Activated CD8-positive, alpha-beta memory T cell treated with anti-CD3 and anti-CD28 coated beads, Interleukin-2, amount 10 ng/mL, durations not matched to agents 7 days and 5 days (primary cell): ENCODE measurements around the gene MDFI. TPM values are rescaled to one million over a fixed set of nuclear protein-coding genes. Genes with fewer than 3 reads are reported as not detected.

Experiments
- ATAC-seq: fragments of 150-1000 bp; cut with Tn5 transposase; one replicate; pipeline ENCODE4 v1.10.0; 2021; ENCODE audit warnings: moderate library complexity
- CTCF ChIA-PET: fragments of 350-600 bp; sonication (Branson Sonifier 250); formaldehyde crosslinking; loops from one replicate; lab custom pipeline; 2021; ENCODE audit warnings: antibody characterized with exemption; lab: Charles Lee
- DNase-seq: peaks from one replicate; pipeline ENCODE4 v3.0.0-alpha.2; 2020
- H3K27ac Mint-ChIP-seq: one replicate; pipeline ENCODE4 v1.8.0; 2021; ENCODE audit warnings: mild to moderate bottlenecking, mixed read lengths
- H3K27me3 Mint-ChIP-seq: one replicate; pipeline ENCODE4 v1.8.0; 2021; ENCODE audit warnings: mixed read lengths
- H3K36me3 Mint-ChIP-seq: one replicate; pipeline ENCODE4 v1.8.0; 2021; ENCODE audit warnings: mild to moderate bottlenecking, mixed read lengths
- H3K4me1 Mint-ChIP-seq: one replicate; pipeline ENCODE4 v1.8.0; 2021; ENCODE audit warnings: mixed read lengths
- H3K4me3 Mint-ChIP-seq: one replicate; pipeline ENCODE4 v1.8.0; 2021; ENCODE audit warnings: mild to moderate bottlenecking, moderate library complexity, mixed read lengths
- H3K9me3 Mint-ChIP-seq: one replicate; pipeline ENCODE4 v1.8.0; 2022; ENCODE audit warnings: low read depth, mixed read lengths
- microRNA-seq: library from miRNA; unstranded; fragments of <30 nt; microRNA quantifications from one replicate; pipeline ENCODE4 v1.2.0, GENCODE V29; 2022
- total RNA-seq, 2 experiments: library from RNA; stranded (reverse); gene quantifications; one replicate each; pipeline ENCODE4 v1.2.3, GENCODE V29; 2021

MDFI gene
- total RNA-seq, 2 experiments from 2014 or later: not detected

DNA sequence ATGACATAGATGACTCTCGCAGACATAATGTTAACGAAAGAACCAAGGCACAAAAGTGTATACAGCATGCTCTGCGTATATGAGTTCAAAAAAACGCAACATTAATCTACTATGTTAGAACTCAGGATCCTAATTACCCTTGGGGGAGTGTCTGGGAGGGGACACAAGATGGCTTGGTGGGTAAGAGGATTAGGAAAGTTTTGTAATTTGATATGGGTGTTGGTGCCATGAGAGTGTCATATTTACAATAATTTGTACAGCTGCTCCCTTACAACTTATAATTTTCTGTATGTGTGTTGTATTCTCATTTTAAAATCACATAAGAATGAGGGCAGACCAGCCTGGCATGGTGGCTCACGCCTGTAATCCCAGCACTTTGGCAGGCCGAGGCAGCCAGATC, 58.5 kb downstream of the MDFI start:
- no peak for ATAC-seq
- no peaks in the 10 kb centered on the region for H3K4me1 Mint-ChIP-seq
- H3K4me3 Mint-ChIP-seq: no peak overlapping the region
- H3K27me3 Mint-ChIP-seq: no peaks in the 10 kb centered on the region
- no peak overlapping the region for H3K27ac Mint-ChIP-seq
- H3K9me3 Mint-ChIP-seq: no peaks in the 10 kb centered on the region
- CTCF ChIA-PET: no interaction called here
- DNase-seq: no peak
- no peaks in the 10 kb centered on the region for H3K36me3 Mint-ChIP-seq

DNA sequence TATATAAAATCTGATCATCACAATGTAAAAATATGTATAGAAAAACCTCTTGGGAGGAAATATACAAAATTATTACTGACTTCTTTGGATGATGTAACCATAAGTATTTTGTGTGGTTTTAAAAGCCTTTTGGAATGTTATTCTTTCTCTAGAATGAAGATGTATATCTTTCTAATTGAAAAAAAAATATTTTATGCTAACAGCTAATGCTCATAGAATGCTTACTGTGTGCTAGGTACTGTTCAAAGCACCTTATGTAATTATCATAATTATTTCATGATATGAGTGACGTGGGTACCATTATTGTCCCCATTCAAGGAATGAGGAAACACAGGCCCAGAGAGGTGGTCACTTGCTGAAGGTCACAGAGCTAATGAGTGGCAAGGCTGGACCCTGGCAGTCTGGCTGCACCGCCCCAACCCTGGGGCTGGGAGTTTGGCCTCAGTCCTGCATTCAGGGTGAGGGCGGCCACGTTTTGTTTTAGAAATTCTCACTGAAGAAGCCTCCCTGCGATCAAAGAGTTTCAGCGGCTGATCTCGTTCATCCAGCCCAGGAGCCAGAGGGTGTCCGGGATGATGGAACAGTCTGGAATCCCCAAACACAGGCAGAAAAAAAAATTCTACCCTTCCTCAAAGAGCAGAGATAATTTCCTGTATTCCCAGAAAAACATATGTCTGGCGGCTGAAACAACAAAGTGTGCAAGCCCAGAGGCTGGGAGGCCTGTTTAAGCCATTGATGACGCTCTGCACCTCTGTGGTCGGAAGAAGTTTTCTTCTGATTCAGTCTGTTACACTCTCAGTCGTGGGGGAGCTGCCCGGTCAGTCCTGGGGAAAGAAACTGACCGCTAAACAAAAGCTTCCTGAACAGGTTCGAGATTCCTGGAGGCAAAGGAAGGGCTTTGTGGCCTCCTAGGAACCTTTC, 59.9 kb downstream of the MDFI start:
- no peak overlapping the region for H3K27ac Mint-ChIP-seq
- H3K27me3 Mint-ChIP-seq: no peaks in the 10 kb centered on the region
- ATAC-seq (no peak), DNase-seq (no peak)
- no peak overlapping the region for H3K4me3 Mint-ChIP-seq
- CTCF ChIA-PET: no interaction called here
- no peaks in the 10 kb centered on the region for H3K9me3 Mint-ChIP-seq
- no peaks in the 10 kb centered on the region for H3K4me1 Mint-ChIP-seq
- H3K36me3 Mint-ChIP-seq: no peaks in the 10 kb centered on the region

DNA sequence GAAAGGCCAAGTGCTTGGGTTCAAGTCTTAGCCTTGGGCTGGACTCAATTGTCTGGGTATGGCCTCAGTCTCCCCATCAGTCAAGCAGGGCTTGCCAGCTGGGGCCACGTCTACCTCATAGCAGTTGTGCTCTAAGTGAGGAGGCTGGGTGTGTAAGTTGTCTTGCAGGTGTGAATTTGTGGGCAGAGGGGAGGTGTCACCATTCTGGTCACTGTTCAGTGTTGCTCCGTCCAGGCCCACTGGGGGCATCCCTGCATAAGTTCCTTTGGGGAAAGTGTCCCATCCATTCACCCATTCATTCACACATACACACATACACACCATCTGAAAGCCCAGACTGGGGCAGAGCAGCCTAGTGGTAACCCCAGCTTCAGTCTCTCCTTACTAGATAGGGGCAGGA, 60.8 kb downstream of the MDFI start:
- DNase-seq (no peak), ATAC-seq (no peak)
- Mint-ChIP-seq H3K36me3 (no peaks in the 10 kb centered on the region), H3K27me3 (no peaks in the 10 kb centered on the region), H3K9me3 (no peaks in the 10 kb centered on the region), H3K4me1 (no peaks in the 10 kb centered on the region), H3K27ac (no peak overlapping the region), H3K4me3 (no peak overlapping the region)
- CTCF ChIA-PET: interaction anchor here (1.3 kb wide), 1 partner anchor 17 kb away, joined by 3 read pairs; no protein-coding TSS in a partner anchor

DNA sequence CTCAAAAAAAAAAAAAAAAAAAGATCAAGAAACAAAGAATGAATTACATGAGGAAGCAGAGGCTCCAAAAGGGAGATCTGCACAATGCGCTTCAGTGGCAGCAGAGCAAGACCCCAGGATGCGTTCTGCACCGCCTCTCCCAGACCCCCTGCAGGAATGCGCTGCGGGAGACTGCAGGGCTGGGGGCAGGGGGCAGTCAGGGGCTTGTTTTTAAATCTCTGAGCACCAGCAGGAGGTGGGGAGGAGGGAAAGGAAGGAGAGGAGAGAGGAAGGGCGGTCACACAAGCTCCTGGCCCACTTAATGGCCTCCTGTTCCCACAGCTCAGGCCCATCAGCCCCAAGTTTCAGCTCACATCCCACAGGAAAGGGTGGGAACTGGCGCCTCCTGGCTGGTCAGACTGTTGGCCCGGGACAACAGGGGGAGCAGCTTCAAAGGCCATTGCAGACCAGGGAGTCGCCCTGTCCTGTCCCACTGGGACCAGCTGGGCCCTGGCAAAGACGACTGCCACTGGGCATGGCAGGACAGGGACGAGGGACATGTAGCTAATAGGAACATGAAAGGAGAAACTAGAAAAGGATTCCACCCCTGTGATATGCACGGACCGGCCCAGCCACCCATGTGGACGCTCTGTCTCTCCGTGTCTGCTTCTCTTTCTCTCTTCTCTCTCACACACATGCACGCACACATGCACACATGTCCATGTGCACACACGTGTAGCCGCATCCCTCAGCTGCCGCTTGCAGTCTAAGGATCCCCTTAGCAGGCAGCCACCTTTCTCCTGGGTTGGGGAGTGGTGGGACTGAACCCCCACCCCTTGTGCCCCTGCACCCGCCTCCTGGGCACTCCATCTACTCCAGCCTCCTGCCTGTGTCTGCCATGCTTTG, 62.4 kb downstream of the MDFI start:
- H3K27me3 Mint-ChIP-seq: no peaks in the 10 kb centered on the region
- CTCF ChIA-PET: interaction anchor here (1.1 to 1.2 kb wide), 2 partner anchors 12 to 16 kb away, joined by 3 read pairs; no protein-coding TSS in a partner anchor

DNA sequence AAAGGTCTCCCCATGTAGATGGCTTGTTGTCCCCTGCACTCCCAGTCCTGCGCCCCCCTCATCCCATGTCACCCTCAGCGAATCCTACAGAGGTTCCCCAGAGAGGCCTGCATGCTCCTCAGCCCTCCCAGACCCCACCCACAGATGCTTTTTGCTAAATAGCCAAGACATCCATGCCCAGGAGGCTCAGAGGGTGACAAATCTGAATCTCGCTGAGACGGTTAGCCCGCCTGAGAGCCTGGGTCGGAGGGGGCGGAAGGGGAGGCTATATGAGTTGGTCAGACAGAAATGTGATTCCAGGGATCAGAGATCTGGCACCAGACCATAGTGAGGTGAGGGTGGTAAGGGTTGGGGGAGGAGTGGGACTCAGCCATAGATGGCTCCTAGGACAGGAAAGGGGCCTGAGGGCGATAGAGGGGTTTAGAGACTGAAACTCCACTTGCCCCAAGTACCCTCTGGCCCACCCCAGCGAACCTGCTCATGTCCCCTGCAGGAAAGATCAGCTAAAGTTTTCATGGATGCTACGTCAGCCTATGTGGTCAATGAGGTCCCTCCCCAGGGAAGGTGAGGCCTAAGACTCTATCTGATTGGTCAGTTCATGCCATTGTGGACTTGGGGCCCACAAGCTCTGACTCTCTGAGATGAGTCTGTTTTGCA, 63.9 kb downstream of the MDFI start:
- no peak for DNase-seq
- Mint-ChIP-seq H3K9me3 (no peaks in the 10 kb centered on the region), H3K4me3 (no peak overlapping the region), H3K27ac (no peak overlapping the region), H3K36me3 (no peaks in the 10 kb centered on the region), H3K4me1 (peaks cover 18% of the 10 kb centered on the region), H3K27me3 (no peaks in the 10 kb centered on the region)
- CTCF ChIA-PET: interaction anchor here (0.6 kb wide), 1 partner anchor 522 kb away, joined by 3 read pairs; no protein-coding TSS in a partner anchor
- ATAC-seq: no peak

More for the DNA sequence above, 62.4 kb downstream of the MDFI start:
- DNase-seq: no peak
- no peak overlapping the region for H3K4me3 Mint-ChIP-seq
- H3K4me1 Mint-ChIP-seq: peaks cover 3% of the 10 kb centered on the region
- H3K36me3 Mint-ChIP-seq: no peaks in the 10 kb centered on the region
- no peak overlapping the region for H3K27ac Mint-ChIP-seq
- no peaks in the 10 kb centered on the region for H3K9me3 Mint-ChIP-seq
- no peak for ATAC-seq

DNA sequence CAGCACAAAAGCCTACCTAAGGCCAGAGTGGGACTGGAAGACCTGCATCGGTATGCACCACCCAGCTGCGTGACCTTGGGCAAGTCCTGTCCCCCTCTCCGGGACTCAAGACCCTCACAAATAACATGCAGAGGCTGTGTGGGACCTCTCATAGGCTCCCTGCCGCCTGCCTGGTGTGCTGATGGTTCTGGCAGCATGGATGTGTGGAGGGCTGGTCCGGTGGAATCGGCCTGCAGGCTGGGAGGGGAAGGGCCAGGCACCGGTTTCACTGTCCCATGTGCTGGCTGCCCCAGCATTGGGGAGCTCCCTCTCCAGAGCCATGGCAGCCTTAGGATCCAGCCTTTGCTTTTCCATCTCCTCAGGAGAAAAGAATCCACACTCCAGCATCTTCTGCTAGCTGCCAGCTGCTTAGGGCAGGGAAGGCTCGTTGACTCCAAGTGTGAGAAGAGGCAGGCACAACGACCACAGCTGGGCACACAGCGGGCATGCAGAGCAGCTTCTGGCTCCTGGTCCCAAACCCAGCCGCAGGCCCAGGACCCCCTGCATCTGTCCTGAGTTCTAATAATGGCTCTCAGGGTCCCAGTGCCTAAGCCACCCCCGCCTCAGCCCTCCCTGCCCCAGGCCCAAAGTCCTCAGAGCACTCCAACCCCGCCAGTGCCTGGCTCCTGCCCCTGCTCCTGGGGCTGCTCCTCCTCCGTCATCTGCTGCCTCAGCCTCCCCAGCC, 64.7 kb downstream of the MDFI start:
- peaks cover 25% of the 10 kb centered on the region for H3K4me1 Mint-ChIP-seq
- H3K27me3 Mint-ChIP-seq: no peaks in the 10 kb centered on the region
- CTCF ChIA-PET: interaction anchor here (0.6 to 0.9 kb wide), 2 partner anchors 31 to 523 kb away, joined by 3 read pairs; no protein-coding TSS in a partner anchor
- H3K36me3 Mint-ChIP-seq: no peaks in the 10 kb centered on the region
- no peaks in the 10 kb centered on the region for H3K9me3 Mint-ChIP-seq
- H3K27ac Mint-ChIP-seq: no peak overlapping the region
- DNase-seq (no peak), ATAC-seq (no peak)
- no peak overlapping the region for H3K4me3 Mint-ChIP-seq

Small RNA genes within 50 kb of the gene (microRNA-seq; reads per million reads assigned to microRNA genes)
- not detected for gene MIR4641

Other genes starting within 250 kb of the MDFI start
- 1 to 10 TPM; 6.5 to 7.7 TPM for gene FOXP4, start 92.1 kb upstream of the MDFI start, total RNA-seq
- 10 to 100 TPM; 14.5 to 15.8 TPM for gene TFEB, start 97.1 kb downstream of the MDFI start, total RNA-seq
- gene PGC, start 108.9 kb downstream of the MDFI start, total RNA-seq: not detected
- gene FRS3, start 141.4 kb downstream of the MDFI start, total RNA-seq: 1 to 10 TPM; 4.8 to 6.2 TPM
- gene PRICKLE4, start 142.3 kb downstream of the MDFI start, total RNA-seq: not detected
- 100 to 1,000 TPM; 161 to 219 TPM for gene TOMM6, start 149.2 kb downstream of the MDFI start, total RNA-seq